Measurements from ENCODE around the gene B4GALT1.

DNA sequence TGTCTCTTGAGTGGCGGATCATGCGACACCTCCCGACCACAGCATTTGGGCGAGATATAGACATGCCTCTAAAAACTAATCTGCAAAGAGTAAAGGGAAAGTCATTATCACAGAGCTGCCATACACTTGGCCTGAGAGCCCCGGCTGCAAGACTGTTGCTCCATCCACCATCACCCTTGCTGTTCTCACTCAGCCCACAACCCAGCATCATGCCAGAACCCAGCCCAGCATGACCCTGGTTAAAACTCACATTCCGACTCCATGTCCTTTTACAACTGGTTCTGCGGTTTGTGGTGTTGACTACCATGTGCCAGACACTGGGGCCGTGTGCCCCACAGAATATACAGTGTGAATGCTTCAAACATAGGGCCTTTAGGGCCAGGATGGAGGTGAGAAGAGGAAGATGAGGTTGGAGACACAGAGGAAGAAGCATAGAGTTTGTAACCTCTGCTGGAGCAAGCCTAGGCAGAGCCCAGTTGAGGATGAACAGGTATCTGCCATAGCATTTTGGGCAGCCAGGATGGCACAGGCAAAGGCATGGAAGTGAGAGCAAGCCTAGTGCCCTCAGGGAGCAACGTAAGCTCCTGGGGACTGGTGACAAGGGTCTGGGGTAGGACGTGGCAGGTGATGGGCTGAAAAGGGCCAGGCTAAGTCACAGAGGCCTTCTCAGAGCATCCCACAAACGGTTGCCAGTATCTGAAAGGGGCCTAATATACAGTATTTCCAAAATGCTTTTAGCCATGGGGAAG lies 53.2 kb downstream of the B4GALT1 start:
- TF ChIP-seq GATA2 (IDR thresholded peaks at IDR 0.05; ENCODE audit: low read depth, low read length) = no peak
- TF ChIP-seq GATA3 (IDR thresholded peaks at IDR 0.05; ENCODE audit: low read depth, low read length) = no peak
